Spleen (tissue), 11 donors: ENCODE results near the gene APEH. TPM values are rescaled to one million over a fixed set of nuclear protein-coding genes. Genes with fewer than 3 reads are reported as not detected.

Experiments used
- DNase-seq: peaks from one replicate; pipeline ENCODE4 v3.0.0-alpha.2; 2020
- H3K27ac ChIP-seq, 8 donors: fragments of 200-600 bp; sonication (generic) in 7 of 8; 1 replicate in 4 of 8; 2 replicates in 4 of 8; pipeline versions ENCODE4 v1.5.0 to v1.8.0; 2016 to 2021; ENCODE audit warnings: inconsistent platforms in 4 of 8, mild to moderate bottlenecking in 4 of 8, moderate library complexity in 1 of 8
- H3K27me3 ChIP-seq, 7 donors: fragments of 200-600 bp; sonication (generic) in 6 of 7; replicated peaks in 1 of 7; 1 replicate in 4 of 7; 2 replicates in 3 of 7; pipeline versions ENCODE4 v1.5.0 to v1.8.0; 2016 to 2021; ENCODE audit warnings: inconsistent platforms in 3 of 7, mild to moderate bottlenecking in 1 of 7
- H3K36me3 ChIP-seq, 6 donors: fragments of 200-600 bp; sonication (generic) in 5 of 6; 1 replicate in 4 of 6; 2 replicates in 2 of 6; pipeline versions ENCODE4 v1.5.0 to v1.8.0; 2016 to 2021; ENCODE audit warnings: inconsistent platforms in 2 of 6
- H3K4me1 ChIP-seq, 6 donors: fragments of 200-600 bp; sonication (generic) in 5 of 6; 1 replicate in 3 of 6; 2 replicates in 3 of 6; pipeline versions ENCODE4 v1.5.0 to v1.8.0; 2016 to 2021; ENCODE audit warnings: inconsistent platforms in 3 of 6
- H3K4me3 ChIP-seq, 8 donors: fragments of 200-600 bp; sonication (generic) in 7 of 8; 1 replicate in 4 of 8; 2 replicates in 4 of 8; pipeline versions ENCODE4 v1.5.0 to v1.8.0; 2016 to 2021; ENCODE audit warnings: inconsistent platforms in 4 of 8, mild to moderate bottlenecking in 4 of 8, moderate library complexity in 2 of 8
- H3K9me3 ChIP-seq, 8 donors: fragments of 200-600 bp; sonication (generic) in 7 of 8; 1 replicate in 4 of 8; 2 replicates in 4 of 8; pipeline versions ENCODE4 v1.5.0 to v1.8.0; 2016 to 2021; ENCODE audit warnings: inconsistent platforms in 4 of 8
- POLR2A ChIP-seq, 3 donors: fragments of 450-650 bp; IDR thresholded peaks; one replicate each; pipeline ENCODE4 v1.5.1; 2017; ENCODE audit warnings: antibody characterized with exemption in 3 of 3, mild to moderate bottlenecking in 1 of 3
- POLR2AphosphoS5 ChIP-seq, 3 donors: sonication (generic); formaldehyde crosslinking; IDR thresholded peaks; one replicate each; pipeline ENCODE4 v1.5.1; 2017; ENCODE audit warnings: antibody characterized with exemption in 3 of 3
- WGBS, 5 donors: extraction: QIAGEN DNeasy Blood & Tissue Kit in 3 of 5; methylation state at CpG; one replicate each; pipeline versions ENCODE4 v1.1.5 to v1.1.7; 2013 to 2018; 5-methylcytosine and 5-hydroxymethylcytosine counted together
- intact Hi-C: fragments of 100-400 bp; cut with DNase I; formaldehyde crosslinking; loops from one replicate; pipeline ENCODE4 v1.15.0; 2023; ENCODE audit warnings: low total_unique reads
- polyA plus RNA-seq, 3 donors: library from polyadenylated mRNA; stranded (reverse); fragments of 200-250 nt; gene quantifications; one replicate each; pipeline ENCODE4 v1.2.1, GENCODE V29; 2013
- total RNA-seq, 7 donors: library from RNA; depleted of rRNA in 3 of 7; stranded (reverse); fragments of >200 nt in 3 of 7; fragmentation: NEBNext Ultra II Directional in 4 of 7; extraction: Animal tissue kit (Norgen Biotek cat#: 25700) in 4 of 7; gene quantifications; one replicate each; pipeline versions ENCODE4 v1.1.0 to v1.2.1, GENCODE V29; 2016 to 2021
- TF ChIP-seq, protein P1 (sequence below), 11 experiments: fragments of 200-600 bp in 7 of 11; fragments of 450-650 bp in 4 of 11; sonication (generic) in 4 of 11; IDR thresholded peaks in 8 of 11; conservative IDR thresholded peaks in 3 of 11; 1 replicate in 7 of 11; 2 replicates in 4 of 11; pipeline versions ENCODE4 v1.4.0 to v1.8.0; 2016 to 2021; ENCODE audit warnings: antibody characterized with exemption in 11 of 11, inconsistent platforms in 4 of 11, mild to moderate bottlenecking in 1 of 11
- donor health status: healthy with polysubstance abuse.
- donor health status: DM: no; HTN: no; CAD: no; lungs with moderate emphysema.
- donor health status: DM: no; HTN: no; CAD: no.
- donor health status: Bipolar disorder and iron deficiency.
- donor health status: healthy.
- donor health status: DM: no; HTN: no; CAD: no.
- donor health status: DM: yes; HTN: yes; CAD: no.

The APEH gene
- total and polyA plus RNA-seq, 10 donors: 29.6 to 89.5 (median 66.2) TPM

- intact Hi-C loops: no loop called here
- H3K36me3 ChIP-seq: no peaks in the 10 kb centered on the region
- WGBS, 5 donors: 78 to 92% (median 85%) methylated on average over 1 to 2 of the region's 2 CpGs
- no peak overlapping the region for H3K27ac ChIP-seq
- no peak overlapping the region for H3K4me3 ChIP-seq
- H3K9me3 ChIP-seq: no peaks in the 10 kb centered on the region
- H3K4me1 ChIP-seq: no peaks in the 10 kb centered on the region
- no peak for DNase-seq
- TF ChIP-seq POLR2AphosphoS5 (IDR thresholded peaks at IDR 0.05) (no peak), POLR2A (IDR thresholded peaks at IDR 0.05) (no peak)
- TF ChIP-seq, protein P1, sequence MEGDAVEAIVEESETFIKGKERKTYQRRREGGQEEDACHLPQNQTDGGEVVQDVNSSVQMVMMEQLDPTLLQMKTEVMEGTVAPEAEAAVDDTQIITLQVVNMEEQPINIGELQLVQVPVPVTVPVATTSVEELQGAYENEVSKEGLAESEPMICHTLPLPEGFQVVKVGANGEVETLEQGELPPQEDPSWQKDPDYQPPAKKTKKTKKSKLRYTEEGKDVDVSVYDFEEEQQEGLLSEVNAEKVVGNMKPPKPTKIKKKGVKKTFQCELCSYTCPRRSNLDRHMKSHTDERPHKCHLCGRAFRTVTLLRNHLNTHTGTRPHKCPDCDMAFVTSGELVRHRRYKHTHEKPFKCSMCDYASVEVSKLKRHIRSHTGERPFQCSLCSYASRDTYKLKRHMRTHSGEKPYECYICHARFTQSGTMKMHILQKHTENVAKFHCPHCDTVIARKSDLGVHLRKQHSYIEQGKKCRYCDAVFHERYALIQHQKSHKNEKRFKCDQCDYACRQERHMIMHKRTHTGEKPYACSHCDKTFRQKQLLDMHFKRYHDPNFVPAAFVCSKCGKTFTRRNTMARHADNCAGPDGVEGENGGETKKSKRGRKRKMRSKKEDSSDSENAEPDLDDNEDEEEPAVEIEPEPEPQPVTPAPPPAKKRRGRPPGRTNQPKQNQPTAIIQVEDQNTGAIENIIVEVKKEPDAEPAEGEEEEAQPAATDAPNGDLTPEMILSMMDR (IDR thresholded peaks at IDR 0.05 in 8 of 11, conservative IDR thresholded peaks at IDR 0.05 in 3 of 11): no peak
- H3K27me3 ChIP-seq: no peaks in the 10 kb centered on the region
Measured at GRCh38 chr3:49639551-49639950, 34.6 kb upstream of the APEH start.

DNA sequence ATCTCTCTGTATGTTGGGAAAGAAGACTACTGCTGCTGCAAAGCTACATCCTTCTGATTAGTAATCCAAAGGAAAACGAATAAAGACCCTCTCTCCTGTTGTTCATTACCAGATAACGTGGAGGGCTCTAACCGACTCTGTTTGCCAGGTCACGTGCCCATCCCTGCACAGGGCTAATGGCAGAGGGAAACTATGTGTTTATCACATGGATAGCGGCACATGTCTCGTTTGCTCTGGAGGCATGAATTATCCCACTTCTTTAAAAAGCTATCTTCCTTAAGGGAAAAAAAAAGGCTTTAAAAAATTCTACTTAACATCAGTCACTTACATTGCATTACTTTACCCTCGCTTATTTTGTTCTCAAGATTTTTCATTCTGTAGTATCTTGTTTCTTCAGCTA lies 32.9 kb upstream of the APEH start:
- intact Hi-C loops: no loop called here
- H3K27me3 ChIP-seq: no peaks in the 10 kb centered on the region
- WGBS, 5 donors: 67 to 84% (median 72%) methylated on average over 7 of the region's 7 CpGs
- no peaks in the 10 kb centered on the region for H3K36me3 ChIP-seq
- H3K27ac ChIP-seq: no peak overlapping the region
- TF ChIP-seq POLR2A (IDR thresholded peaks at IDR 0.05): no peak
- TF ChIP-seq, protein P1 (IDR thresholded peaks at IDR 0.05 in 8 of 11, conservative IDR thresholded peaks at IDR 0.05 in 3 of 11): no peak
- no peak for TF ChIP-seq POLR2AphosphoS5 (IDR thresholded peaks at IDR 0.05)
- no peaks in the 10 kb centered on the region for H3K9me3 ChIP-seq
- DNase-seq: no peak
- H3K4me1 ChIP-seq: no peaks in the 10 kb centered on the region
- no peak overlapping the region for H3K4me3 ChIP-seq

DNA sequence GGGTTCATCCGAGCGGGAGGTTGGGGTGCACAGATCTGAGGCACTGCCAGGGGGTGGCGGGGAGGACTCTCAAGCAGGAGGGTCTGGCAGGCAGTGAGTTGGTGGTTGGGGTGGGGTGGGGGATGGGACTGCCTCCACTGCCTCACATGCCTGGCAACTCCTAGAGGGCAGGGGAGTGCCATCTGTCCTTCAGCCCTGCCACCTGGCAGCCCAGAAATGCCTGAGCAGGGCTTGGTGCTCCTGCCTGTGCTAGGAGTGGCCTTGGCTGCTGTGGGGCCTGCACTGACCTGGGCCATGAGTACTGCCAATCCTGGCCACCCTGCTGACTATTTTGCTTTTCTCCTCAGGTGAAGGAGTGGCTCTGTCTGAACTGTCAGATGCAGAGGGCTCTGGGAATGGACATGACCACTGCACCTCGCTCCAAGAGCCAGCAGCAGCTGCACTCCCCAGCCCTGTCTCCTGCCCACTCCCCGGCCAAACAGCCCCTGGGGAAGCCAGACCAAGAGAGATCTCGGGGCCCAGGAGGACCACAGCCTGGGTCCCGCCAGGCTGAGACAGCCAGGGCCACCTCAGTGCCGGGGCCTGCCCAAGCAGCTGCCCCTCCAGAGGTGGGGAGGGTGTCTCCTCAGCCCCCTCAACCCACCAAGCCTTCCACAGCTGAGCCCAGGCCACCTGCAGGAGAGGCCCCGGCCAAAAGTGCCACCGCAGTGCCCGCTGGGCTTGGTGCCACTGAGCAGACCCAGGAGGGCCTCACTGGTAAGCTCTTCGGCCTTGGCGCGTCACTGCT lies 32.0 kb upstream of the APEH start:
- H3K36me3 ChIP-seq: no peaks in the 10 kb centered on the region
- intact Hi-C loops: no loop called here
- TF ChIP-seq POLR2AphosphoS5 (IDR thresholded peaks at IDR 0.05) (no peak), POLR2A (IDR thresholded peaks at IDR 0.05) (no peak)
- TF ChIP-seq, protein P1 (IDR thresholded peaks at IDR 0.05 in 8 of 11, conservative IDR thresholded peaks at IDR 0.05 in 3 of 11): no peak
- H3K9me3 ChIP-seq: no peaks in the 10 kb centered on the region
- no peaks in the 10 kb centered on the region for H3K4me1 ChIP-seq
- WGBS, 5 donors: 89 to 95% (median 91%) methylated on average over 6 to 14 of the region's 14 CpGs
- DNase-seq: peak; percentile 63
- H3K4me3 ChIP-seq: no peak overlapping the region
- no peak overlapping the region for H3K27ac ChIP-seq
- H3K27me3 ChIP-seq: no peaks in the 10 kb centered on the region

DNA sequence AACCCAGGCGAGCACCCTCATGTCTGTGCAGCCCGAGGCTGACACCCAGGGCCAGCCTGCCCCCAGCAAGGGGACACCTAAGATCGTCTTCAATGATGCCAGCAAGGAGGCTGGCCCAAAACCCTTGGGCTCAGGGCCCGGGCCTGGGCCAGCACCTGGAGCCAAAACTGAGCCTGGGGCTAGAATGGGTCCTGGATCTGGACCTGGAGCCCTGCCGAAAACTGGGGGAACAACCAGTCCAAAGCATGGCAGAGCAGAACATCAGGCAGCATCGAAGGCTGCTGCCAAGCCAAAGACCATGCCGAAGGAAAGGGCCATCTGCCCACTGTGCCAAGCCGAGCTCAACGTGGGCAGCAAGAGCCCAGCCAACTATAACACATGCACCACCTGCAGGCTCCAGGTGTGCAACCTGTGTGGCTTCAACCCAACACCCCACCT lies 31.4 kb upstream of the APEH start:
- TF ChIP-seq POLR2AphosphoS5 (IDR thresholded peaks at IDR 0.05): no peak
- TF ChIP-seq POLR2A (IDR thresholded peaks at IDR 0.05): no peak
- TF ChIP-seq, protein P1 (IDR thresholded peaks at IDR 0.05 in 8 of 11, conservative IDR thresholded peaks at IDR 0.05 in 3 of 11): no peak
- no peaks in the 10 kb centered on the region for H3K9me3 ChIP-seq
- intact Hi-C loops: no loop called here

More for the DNA sequence above, 31.4 kb upstream of the APEH start:
- Histone ChIP-seq H3K27me3 (no peaks in the 10 kb centered on the region), H3K27ac (no peak overlapping the region), H3K36me3 (no peaks in the 10 kb centered on the region), H3K4me3 (no peak overlapping the region), H3K4me1 (no peaks in the 10 kb centered on the region)
- WGBS, 5 donors: 58 to 94% (median 89%) methylated on average over 3 to 9 of the region's 9 CpGs
- peak; percentile 50 for DNase-seq
